WERI-Rb-1 (cell line): Measurements from ENCODE around the gene ANK2.

Experiments used
- DNase-seq: peaks from one replicate; pipeline ENCODE4 v3.0.0-alpha.2; 2020
- H3K27ac ChIP-seq: fragments of 250-450 bp; sonication (Bioruptor Pico); 2 replicates; pipeline ENCODE4 v1.5.1; 2020; ENCODE audit warnings: mild to moderate bottlenecking, moderate library complexity
- H3K27me3 ChIP-seq: fragments of 250-450 bp; sonication (Bioruptor Pico); 2 replicates; pipeline ENCODE4 v1.5.1; 2021; ENCODE audit warnings: mild to moderate bottlenecking, low read depth, moderate library complexity; ENCODE audit not compliant: insufficient read depth, severe bottlenecking
- H3K36me3 ChIP-seq: fragments of 250-450 bp; sonication (Bioruptor Pico); 2 replicates; pipeline ENCODE4 v1.5.1; 2020; ENCODE audit warnings: mild to moderate bottlenecking, moderate library complexity
- H3K4me3 ChIP-seq: 2 replicates; pipeline ENCODE4 v1.5.1; 2011; ENCODE audit warnings: low read depth, mild to moderate bottlenecking, control low read depth, low read length
- H3K9me3 ChIP-seq: fragments of 250-450 bp; sonication (Bioruptor Pico); 2 replicates; pipeline ENCODE4 v1.5.1; 2021; ENCODE audit warnings: mild to moderate bottlenecking, moderate library complexity; ENCODE audit not compliant: severe bottlenecking
- CTCF ChIP-seq: IDR thresholded peaks from 2 replicates; pipeline ENCODE4 v1.5.1; 2011; ENCODE audit warnings: low read depth, mild to moderate bottlenecking, control low read depth, inconsistent platforms, low read length

ANK2 gene

DNA sequence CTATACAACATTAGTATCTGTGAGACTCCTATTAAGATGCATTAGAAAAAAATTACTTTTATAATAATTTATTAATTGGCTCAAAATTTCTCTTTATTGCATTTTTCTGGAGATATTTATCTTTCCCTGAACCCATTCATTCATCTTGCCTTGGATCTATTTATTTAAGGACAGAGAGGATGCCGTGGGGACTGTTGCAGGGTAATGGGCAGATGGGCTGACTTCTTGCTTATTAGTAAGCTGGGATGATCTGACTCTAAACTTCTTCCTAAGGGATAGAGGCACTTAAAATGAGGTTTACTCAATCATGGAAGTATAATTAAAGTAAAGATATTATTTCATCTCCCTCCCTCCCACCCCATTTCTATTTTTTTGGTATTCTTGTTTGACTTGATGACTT, 18.2 kb upstream of the ANK2 start:
- no peak overlapping the region for H3K4me3 ChIP-seq
- no peaks in the 10 kb centered on the region for H3K9me3 ChIP-seq
- no peak for TF ChIP-seq CTCF
- no peaks in the 10 kb centered on the region for H3K36me3 ChIP-seq
- H3K27me3 ChIP-seq, result no peaks in the 10 kb centered on the region
- H3K27ac ChIP-seq, result no peak overlapping the region
- DNase-seq, result peak; percentile 64

- H3K27me3 ChIP-seq, result no peaks in the 10 kb centered on the region
- no peak overlapping the region for H3K27ac ChIP-seq
- no peak overlapping the region for H3K4me3 ChIP-seq
- H3K36me3 ChIP-seq, result no peaks in the 10 kb centered on the region
- H3K9me3 ChIP-seq, result no peaks in the 10 kb centered on the region
- DNase-seq, result no peak
- TF ChIP-seq CTCF, result no peak
These were observed 8.7 kb upstream of the ANK2 start for GRCh38 chr4:113040793-113041192.

- no peak for DNase-seq
These were observed 7.0 kb upstream of the ANK2 start for GRCh38 chr4:113042502-113042901.

GRCh38 chr4:113043591-113043990, 5.9 kb upstream of the ANK2 start:
- no peak for DNase-seq
- no peak overlapping the region for H3K27ac ChIP-seq
- H3K27me3 ChIP-seq, result no peaks in the 10 kb centered on the region
- no peak overlapping the region for H3K4me3 ChIP-seq
- no peak for TF ChIP-seq CTCF
- no peaks in the 10 kb centered on the region for H3K36me3 ChIP-seq
- no peaks in the 10 kb centered on the region for H3K9me3 ChIP-seq

More at GRCh38 chr4:113042502-113042901, 7.0 kb upstream of the ANK2 start:
- H3K27me3 ChIP-seq, result no peaks in the 10 kb centered on the region
- no peak overlapping the region for H3K27ac ChIP-seq
- H3K4me3 ChIP-seq, result no peak overlapping the region
- no peaks in the 10 kb centered on the region for H3K36me3 ChIP-seq
- no peak for TF ChIP-seq CTCF
- H3K9me3 ChIP-seq, result no peaks in the 10 kb centered on the region

DNA sequence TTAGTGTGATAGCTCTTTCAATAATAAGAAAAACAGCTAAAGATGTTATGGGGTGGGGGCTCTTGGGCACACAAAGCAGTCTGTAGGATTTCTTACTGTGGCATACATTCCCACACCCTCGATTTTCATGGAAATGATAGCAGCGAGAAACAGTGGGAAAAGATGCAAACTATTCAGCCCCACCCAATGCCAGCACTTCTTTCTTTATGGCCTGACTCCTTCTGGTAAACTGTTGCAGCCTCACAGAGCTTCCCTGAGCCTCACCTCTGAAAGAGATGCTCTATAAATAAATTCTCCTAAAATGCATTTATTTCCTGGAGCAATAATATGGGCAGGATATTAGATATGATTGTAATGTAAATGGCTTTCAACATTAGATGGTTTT, 910 bp downstream of the ANK2 start:
- no peak for TF ChIP-seq CTCF
- no peak for DNase-seq
- H3K4me3 ChIP-seq, result no peak overlapping the region
- H3K27me3 ChIP-seq, result no peaks in the 10 kb centered on the region
- no peak overlapping the region for H3K27ac ChIP-seq
- H3K36me3 ChIP-seq, result no peaks in the 10 kb centered on the region
- no peaks in the 10 kb centered on the region for H3K9me3 ChIP-seq

DNA sequence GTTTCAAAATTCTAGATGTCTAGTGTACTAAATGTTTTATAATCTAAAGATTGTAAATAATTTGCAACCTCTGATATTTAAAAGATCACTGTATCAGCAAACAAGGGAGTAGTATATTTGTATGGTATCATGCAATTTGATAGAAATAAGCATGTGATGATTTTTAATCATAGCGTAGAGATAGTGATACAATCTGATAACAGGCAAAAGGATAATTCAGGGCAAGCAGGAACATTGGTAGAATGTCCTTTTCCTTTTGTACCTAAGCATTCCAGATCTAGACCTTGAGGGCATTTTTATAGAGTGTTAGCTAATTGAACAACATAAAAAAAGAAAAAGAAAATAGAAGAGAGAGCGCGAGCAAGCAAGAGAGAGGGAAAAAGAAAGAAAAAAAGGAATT, 1.4 kb downstream of the ANK2 start:
- Histone ChIP-seq H3K36me3 (no peaks in the 10 kb centered on the region), H3K9me3 (no peaks in the 10 kb centered on the region), H3K27me3 (no peaks in the 10 kb centered on the region), H3K27ac (no peak overlapping the region), H3K4me3 (no peak overlapping the region)
- no peak for DNase-seq
- no peak for TF ChIP-seq CTCF
